WI38 (cell line): ENCODE measurements around the gene SYDE2.

Source experiments
- H3K4me3 ChIP-seq: 2 replicates; pipeline ENCODE4 v1.5.1; 2011; ENCODE audit warnings: low read depth, mild to moderate bottlenecking, control low read depth, low read length
- CTCF ChIP-seq: IDR thresholded peaks from 2 replicates; pipeline ENCODE4 v1.5.1; 2012; ENCODE audit warnings: low read depth, mild to moderate bottlenecking, control low read depth, low read length

The SYDE2 gene

GRCh38 chr1:85121744-85122143 lies 79.1 kb downstream of the SYDE2 start:
- no peak for TF ChIP-seq CTCF
- H3K4me3 ChIP-seq, result no peak overlapping the region

- TF ChIP-seq CTCF, result no peak
- H3K4me3 ChIP-seq, result no peak overlapping the region
These were observed 82.1 kb downstream of the SYDE2 start for GRCh38 chr1:85118751-85119150.

GRCh38 chr1:85116856-85117255 lies 84.0 kb downstream of the SYDE2 start:
- TF ChIP-seq CTCF, result no peak
- no peak overlapping the region for H3K4me3 ChIP-seq

- TF ChIP-seq CTCF, result no peak
- H3K4me3 ChIP-seq, result no peak overlapping the region
These were observed 84.9 kb downstream of the SYDE2 start for GRCh38 chr1:85115933-85116332.

GRCh38 chr1:85111695-85112094 lies 89.1 kb downstream of the SYDE2 start:
- H3K4me3 ChIP-seq, result no peak overlapping the region
- TF ChIP-seq CTCF, result no peak

GRCh38 chr1:85109475-85109874 lies 91.3 kb downstream of the SYDE2 start:
- H3K4me3 ChIP-seq, result no peak overlapping the region
- peak; percentile 89 for TF ChIP-seq CTCF
